ENCODE results near the gene ASCL4. TPM values are rescaled to one million over a fixed set of nuclear protein-coding genes. Genes with fewer than 3 reads are reported as not detected.

Gene ASCL4
- total and polyA plus RNA-seq, 9 of the 15 experiments (the other 6 are each of a cell fraction or from before 2014, with no cell fraction given), result not detected

DNA sequence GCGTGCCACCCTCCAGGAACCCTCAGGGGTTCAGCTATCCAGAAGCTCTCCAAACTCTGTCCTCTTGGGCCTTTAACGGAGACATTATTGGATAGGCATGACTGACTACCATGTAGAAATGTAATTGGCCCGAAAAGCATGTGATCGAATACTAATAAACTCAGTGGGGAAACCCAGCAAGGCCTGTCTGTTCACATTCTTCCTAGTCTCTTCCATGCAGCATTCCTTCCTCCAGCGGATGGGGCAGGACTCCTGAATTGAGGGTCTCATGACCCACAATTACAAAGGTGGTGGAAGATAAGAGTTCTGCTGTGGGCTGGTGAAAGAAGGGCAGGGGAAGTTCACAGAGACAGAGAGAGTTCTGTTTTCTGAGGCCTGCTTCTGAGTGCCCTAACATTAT is 7.0 kb upstream of the ASCL4 start:
- intact Hi-C loops (cut with micrococcal nuclease), result no loop called here
- CTCF ChIA-PET (ENCODE audit: low intra/inter-chr PET ratio), result no interaction called here

More for the DNA sequence above, 7.0 kb upstream of the ASCL4 start:
- no peak for ATAC-seq
- peaks cover 7 to 15% of the 10 kb centered on the region in 2 experiments; a peak in 2 of 5 replicates for H3K27me3 ChIP-seq (ENCODE audit: control insufficient read depth in 2 of 2, insufficient read depth in 2 of 2, low read length in 2 of 2)
- H3K27ac ChIP-seq (ENCODE audit: extremely low read depth, low read depth, low read length), result no peak overlapping the region
- H3K9me1 ChIP-seq (ENCODE audit: control insufficient read depth, insufficient read depth, low read length), result no peaks in the 10 kb centered on the region
- no peak overlapping the region for H3K4me3 ChIP-seq
- H3K4me2 ChIP-seq (ENCODE audit: insufficient read depth, low read length), result no peak overlapping the region
- no peak overlapping the region for H3K9ac ChIP-seq (ENCODE audit: insufficient read depth in 1 of 2, low read depth in 2 of 2, low read length in 2 of 2)
- H3K79me2 ChIP-seq (ENCODE audit: control insufficient read depth, insufficient read depth, low read length), result no peaks in the 10 kb centered on the region
- H2AFZ ChIP-seq (ENCODE audit: low read depth, low read length), result no peak overlapping the region
- 2% methylated on average over 5 of the region's 5 CpGs for WGBS (ENCODE audit: insufficient coverage, low coverage, missing lambda C conversion rate)
- H3K4me1 ChIP-seq (replicated peaks in 1 of 2; ENCODE audit: control insufficient read depth in 2 of 2, insufficient read depth in 2 of 2, low read length in 2 of 2), result no peaks in the 10 kb centered on the region
- no TSS peak for BruUV-seq (replicated peaks)
- TF ChIP-seq ZNF695 (CRISPR knock-in tag; IDR thresholded peaks at IDR 0.05), result no peak
- TF ChIP-seq ZNF175 (CRISPR knock-in tag; IDR thresholded peaks at IDR 0.05; ENCODE audit: low read depth), result no peak
- no peak for TF ChIP-seq FOXK2 (conservative IDR thresholded peaks at IDR 0.05 in 1 of 2, IDR thresholded peaks at IDR 0.05 in 1 of 2; ENCODE audit: low read depth in 2 of 2)
- TF ChIP-seq, protein P1, sequence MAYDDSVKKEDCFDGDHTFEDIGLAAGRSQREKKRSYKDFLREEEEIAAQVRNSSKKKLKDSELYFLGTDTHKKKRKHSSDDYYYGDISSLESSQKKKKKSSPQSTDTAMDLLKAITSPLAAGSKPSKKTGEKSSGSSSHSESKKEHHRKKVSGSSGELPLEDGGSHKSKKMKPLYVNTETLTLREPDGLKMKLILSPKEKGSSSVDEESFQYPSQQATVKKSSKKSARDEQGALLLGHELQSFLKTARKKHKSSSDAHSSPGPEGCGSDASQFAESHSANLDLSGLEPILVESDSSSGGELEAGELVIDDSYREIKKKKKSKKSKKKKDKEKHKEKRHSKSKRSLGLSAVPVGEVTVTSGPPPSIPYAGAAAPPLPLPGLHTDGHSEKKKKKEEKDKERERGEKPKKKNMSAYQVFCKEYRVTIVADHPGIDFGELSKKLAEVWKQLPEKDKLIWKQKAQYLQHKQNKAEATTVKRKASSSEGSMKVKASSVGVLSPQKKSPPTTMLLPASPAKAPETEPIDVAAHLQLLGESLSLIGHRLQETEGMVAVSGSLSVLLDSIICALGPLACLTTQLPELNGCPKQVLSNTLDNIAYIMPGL (CRISPR knock-in tag; IDR thresholded peaks at IDR 0.05), result no peak
- no peak for TF ChIP-seq MTA3 (IDR thresholded peaks at IDR 0.05; ENCODE audit: borderline replicate concordance)
- TF ChIP-seq BMI1 (IDR thresholded peaks at IDR 0.05; ENCODE audit: low read length), result no peak
- TF ChIP-seq, protein P2, sequence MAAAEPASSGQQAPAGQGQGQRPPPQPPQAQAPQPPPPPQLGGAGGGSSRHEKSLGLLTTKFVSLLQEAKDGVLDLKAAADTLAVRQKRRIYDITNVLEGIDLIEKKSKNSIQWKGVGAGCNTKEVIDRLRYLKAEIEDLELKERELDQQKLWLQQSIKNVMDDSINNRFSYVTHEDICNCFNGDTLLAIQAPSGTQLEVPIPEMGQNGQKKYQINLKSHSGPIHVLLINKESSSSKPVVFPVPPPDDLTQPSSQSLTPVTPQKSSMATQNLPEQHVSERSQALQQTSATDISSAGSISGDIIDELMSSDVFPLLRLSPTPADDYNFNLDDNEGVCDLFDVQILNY (CRISPR knock-in tag; IDR thresholded peaks at IDR 0.05), result no peak
- TF ChIP-seq ZNF696 (CRISPR knock-in tag; conservative IDR thresholded peaks at IDR 0.05), result no peak
- no peak for TF ChIP-seq NFE2 (IDR thresholded peaks at IDR 0.05; ENCODE audit: low read depth)
- TF ChIP-seq POLR2H (tag; IDR thresholded peaks at IDR 0.05; ENCODE audit: low read depth), result no peak
- TF ChIP-seq TCFL5 (CRISPR knock-in tag; conservative IDR thresholded peaks at IDR 0.05), result no peak
- TF ChIP-seq SMARCE1 (IDR thresholded peaks at IDR 0.05), result no peak
- TF ChIP-seq HDAC1 (IDR thresholded peaks at IDR 0.05), result no peak
- in situ Hi-C loops (cut with MboI), result no loop called here
- H3K9me3 ChIP-seq (replicated peaks; ENCODE audit: control insufficient read depth, insufficient read depth, low read depth, low read length), result no peaks in the 10 kb centered on the region
- H3K36me3 ChIP-seq (ENCODE audit: control insufficient read depth, insufficient read depth, low read length), result no peaks in the 10 kb centered on the region
- no peak for FAIRE-seq
- no peak for DNase-seq (ENCODE audit: extremely low read depth in 1 of 4, low spot score in 3 of 4)
- POLR2A ChIA-PET, result interaction anchor here (0.6 kb wide), 1 partner anchor 632 kb away, joined by 3 read pairs; no protein-coding TSS in a partner anchor
- H4K20me1 ChIP-seq (replicated peaks; ENCODE audit: control insufficient read depth, insufficient read depth, low read length), result no peaks in the 10 kb centered on the region

Data from K562 (cell line).